GM21515 (cell line): Measurements from ENCODE around the gene FJX1.

Experiments
- ATAC-seq: cut with Tn5 transposase; IDR thresholded peaks from one replicate; pipeline ENCODE4 v1.9.1; 2021; ENCODE audit not compliant: unreplicated experiment

The FJX1 gene

GRCh38 chr11:35617687-35618496 lies at the start of gene FJX1:
Gene FJX1 (plus strand): TSS chr11:35618460. CDS start chr11:35618637, 177 bp downstream.
- ATAC-seq = no peak

GRCh38 chr11:35571696-35572095 lies 46.6 kb upstream of the FJX1 start:
- ATAC-seq = no peak

- ATAC-seq = no peak
Measured at GRCh38 chr11:35579557-35580396, 38.5 kb upstream of the FJX1 start.

- ATAC-seq = no peak
Measured at GRCh38 chr11:35580397-35580781, 37.9 kb upstream of the FJX1 start.

- no peak for ATAC-seq
Measured at GRCh38 chr11:35582033-35582432, 36.2 kb upstream of the FJX1 start.

- no peak for ATAC-seq
Measured at GRCh38 chr11:35583126-35583525, 35.1 kb upstream of the FJX1 start.

- ATAC-seq = no peak
Measured at GRCh38 chr11:35583843-35584242, 34.4 kb upstream of the FJX1 start.

GRCh38 chr11:35584321-35584720 lies 33.9 kb upstream of the FJX1 start:
- ATAC-seq = no peak

GRCh38 chr11:35585416-35585815 lies 32.8 kb upstream of the FJX1 start:
- no peak for ATAC-seq

GRCh38 chr11:35586222-35586621 lies 32.0 kb upstream of the FJX1 start:
- ATAC-seq = no peak

- ATAC-seq = no peak
Measured at GRCh38 chr11:35587972-35588371, 30.3 kb upstream of the FJX1 start.

GRCh38 chr11:35588627-35589026 lies 29.6 kb upstream of the FJX1 start:
- ATAC-seq = no peak

- no peak for ATAC-seq
Measured at GRCh38 chr11:35589281-35589680, 29.0 kb upstream of the FJX1 start.

- ATAC-seq = no peak
Measured at GRCh38 chr11:35590412-35590811, 27.8 kb upstream of the FJX1 start.

- no peak for ATAC-seq
Measured at GRCh38 chr11:35593143-35593542, 25.1 kb upstream of the FJX1 start.

GRCh38 chr11:35594680-35595079 lies 23.6 kb upstream of the FJX1 start:
- ATAC-seq = no peak

- no peak for ATAC-seq
Measured at GRCh38 chr11:35598254-35599125, 19.8 kb upstream of the FJX1 start.

- no peak for ATAC-seq
Measured at GRCh38 chr11:35600331-35600838, 17.9 kb upstream of the FJX1 start.

GRCh38 chr11:35602160-35602793 lies 16.0 kb upstream of the FJX1 start:
- no peak for ATAC-seq

- no peak for ATAC-seq
Measured at GRCh38 chr11:35602979-35603378, 15.3 kb upstream of the FJX1 start.

GRCh38 chr11:35605706-35606105 lies 12.6 kb upstream of the FJX1 start:
- no peak for ATAC-seq
